ENCODE measurements around the gene SERPINB13.

Gene SERPINB13, protein sequence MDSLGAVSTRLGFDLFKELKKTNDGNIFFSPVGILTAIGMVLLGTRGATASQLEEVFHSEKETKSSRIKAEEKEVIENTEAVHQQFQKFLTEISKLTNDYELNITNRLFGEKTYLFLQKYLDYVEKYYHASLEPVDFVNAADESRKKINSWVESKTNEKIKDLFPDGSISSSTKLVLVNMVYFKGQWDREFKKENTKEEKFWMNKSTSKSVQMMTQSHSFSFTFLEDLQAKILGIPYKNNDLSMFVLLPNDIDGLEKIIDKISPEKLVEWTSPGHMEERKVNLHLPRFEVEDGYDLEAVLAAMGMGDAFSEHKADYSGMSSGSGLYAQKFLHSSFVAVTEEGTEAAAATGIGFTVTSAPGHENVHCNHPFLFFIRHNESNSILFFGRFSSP

DNA sequence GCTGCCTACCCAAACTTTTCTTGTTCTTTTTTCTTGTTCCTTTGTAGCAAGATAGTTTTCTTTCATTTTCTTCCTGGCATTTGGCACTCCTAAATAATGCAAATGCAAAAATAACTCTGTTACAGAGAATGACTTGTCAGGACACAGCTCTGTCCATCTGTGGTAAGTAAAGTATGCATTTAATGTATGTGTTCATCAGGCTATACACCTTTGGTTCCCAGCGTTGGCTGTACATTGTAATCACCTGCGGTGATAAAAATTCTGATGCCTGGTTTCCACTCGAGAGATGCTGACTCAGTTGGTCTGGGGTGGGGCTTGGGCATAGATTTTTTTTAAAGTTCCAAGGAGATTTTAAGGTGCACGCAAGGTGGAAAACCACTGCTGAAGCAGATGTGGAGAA, at the start of gene SERPINB13:
TSS of gene SERPINB13 (plus strand) at position 378 of the 400 bp plus-strand sequence. CDS start 1,325 bp downstream, outside the sequence.
- DNase-seq (ENCODE audit: low read depth), result no peak

DNA sequence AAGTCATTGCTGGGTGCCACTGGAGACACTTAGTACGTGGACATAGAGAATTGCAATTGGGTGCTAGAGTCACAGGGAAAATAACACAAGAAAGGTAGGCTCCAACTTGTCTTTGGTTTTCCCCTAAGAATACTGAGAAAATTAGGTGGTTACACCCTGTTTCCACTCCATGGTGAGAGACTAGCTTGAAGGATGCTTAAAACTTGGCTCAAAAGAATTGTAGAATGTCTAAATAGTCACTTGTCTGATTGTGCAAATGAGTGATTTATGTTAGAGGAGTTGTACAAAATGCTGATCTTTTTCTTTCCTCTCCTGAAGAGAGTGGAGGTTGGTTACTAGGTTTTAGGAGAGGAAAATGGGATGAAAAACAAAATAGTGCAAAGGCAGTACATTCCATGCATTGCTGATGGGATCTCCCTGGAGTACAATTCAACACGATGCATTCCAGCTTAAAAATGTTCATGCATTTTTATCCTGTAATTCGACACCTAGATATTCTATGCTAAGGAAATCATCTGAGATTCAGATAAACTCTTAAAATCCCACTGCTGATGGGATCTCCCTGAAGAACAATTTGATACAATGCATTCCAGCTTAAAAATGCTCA, 47.1 kb upstream of the SERPINB13 start:
- no peak for DNase-seq (ENCODE audit: low read depth)

DNA sequence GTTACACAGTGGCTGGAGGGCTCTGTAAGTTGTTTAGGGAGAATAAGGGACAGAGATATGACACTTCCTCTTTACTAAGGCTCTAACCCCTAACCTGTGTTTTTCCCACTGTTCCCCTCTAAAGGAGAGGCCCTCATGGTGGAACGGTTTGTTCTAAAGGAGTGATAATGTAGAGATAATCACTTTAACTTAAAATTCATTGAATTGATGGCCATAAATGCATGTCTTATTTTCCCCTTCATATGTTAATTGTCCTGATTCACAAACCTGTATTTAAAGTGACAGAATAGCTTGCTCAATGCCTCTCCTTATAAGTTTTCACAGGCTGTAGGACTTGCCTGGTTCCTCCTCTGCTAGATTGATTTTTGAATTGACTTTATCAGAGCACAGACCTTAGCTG, 45.1 kb upstream of the SERPINB13 start, which contains the start of gene SERPINB12:
TSS of gene SERPINB12 (plus strand) at position 301 of the 400 bp plus-strand sequence. CDS start 13,791 bp downstream, outside the sequence.
- DNase-seq (ENCODE audit: low read depth), result no peak

DNA sequence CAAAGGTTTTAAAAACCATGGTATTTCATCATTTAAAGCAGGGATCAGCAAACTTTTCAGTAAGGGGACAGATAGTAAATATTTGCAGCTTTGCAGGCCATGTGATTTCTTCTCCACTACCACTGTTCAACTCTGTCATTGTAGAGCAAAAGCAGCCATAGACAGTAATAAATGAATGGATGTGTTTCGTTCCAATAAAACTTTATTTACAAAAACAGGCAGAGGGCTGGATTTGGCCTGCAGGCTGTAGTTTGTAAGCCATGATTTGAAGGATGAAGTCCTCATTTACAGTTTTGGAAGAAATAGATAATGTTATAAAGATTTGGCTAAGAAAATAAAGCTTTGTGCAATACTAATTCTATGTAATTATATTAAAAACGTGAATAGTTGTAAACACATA, 43.1 kb upstream of the SERPINB13 start:
- DNase-seq (ENCODE audit: low read depth), result no peak

DNA sequence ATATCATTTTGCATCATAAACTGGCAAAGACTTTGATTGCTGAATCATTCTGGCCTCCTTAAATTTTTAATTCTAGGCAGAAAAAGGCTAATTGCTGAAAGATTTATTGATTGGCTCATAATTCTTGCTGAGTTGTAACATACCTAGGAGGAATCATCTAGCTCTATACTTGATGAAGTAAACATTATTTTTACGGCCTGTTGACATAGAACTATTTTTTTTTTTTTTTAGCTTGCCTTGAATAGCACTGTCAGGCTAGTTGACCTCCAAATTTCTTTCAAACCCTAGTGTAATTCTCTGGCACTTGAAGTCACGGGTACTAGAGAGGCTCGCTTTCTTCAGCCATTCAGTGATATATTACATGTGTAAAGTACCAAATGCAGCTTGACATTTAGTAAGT, 42.1 kb upstream of the SERPINB13 start:
- no peak for DNase-seq (ENCODE audit: low read depth)

DNA sequence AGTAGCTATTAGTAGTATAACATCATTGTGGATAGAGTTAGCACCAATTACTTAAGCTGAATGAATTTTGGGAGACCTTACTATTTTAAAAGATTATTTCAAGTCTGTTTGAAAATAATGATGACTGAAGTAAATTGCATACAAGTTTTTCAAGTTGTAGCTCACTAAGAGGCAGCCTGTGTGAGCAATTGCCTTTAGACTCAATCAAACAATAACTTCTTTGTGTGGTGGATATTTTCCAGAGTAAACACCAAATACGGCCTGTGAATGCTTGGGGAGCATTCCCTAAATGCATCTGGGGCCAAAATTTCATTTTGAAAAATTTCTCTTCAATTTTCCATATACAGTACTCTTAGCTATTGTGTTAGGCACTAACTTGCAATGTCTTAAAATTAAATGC, 37.1 kb upstream of the SERPINB13 start:
- DNase-seq (ENCODE audit: low read depth), result no peak

DNA sequence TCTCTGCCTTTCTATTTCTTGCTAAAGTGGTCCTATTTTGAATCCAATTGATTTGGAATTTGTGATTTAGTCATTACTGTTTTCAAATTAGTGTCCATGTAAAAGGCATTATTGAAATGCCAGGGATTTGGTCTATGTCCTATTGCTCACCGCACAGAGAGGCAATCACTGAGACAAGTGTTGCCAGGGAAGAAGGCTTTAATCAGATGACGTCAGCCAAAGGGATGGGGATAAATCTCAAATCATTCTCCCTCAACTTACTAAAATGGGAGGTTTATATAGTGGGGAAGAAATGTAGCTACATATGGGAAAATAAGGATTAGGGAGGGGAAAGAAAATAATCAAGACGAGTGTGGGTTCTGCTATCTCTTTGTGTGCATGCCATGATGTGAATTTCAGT, 35.4 kb upstream of the SERPINB13 start:
- no peak for DNase-seq (ENCODE audit: low read depth)

DNA sequence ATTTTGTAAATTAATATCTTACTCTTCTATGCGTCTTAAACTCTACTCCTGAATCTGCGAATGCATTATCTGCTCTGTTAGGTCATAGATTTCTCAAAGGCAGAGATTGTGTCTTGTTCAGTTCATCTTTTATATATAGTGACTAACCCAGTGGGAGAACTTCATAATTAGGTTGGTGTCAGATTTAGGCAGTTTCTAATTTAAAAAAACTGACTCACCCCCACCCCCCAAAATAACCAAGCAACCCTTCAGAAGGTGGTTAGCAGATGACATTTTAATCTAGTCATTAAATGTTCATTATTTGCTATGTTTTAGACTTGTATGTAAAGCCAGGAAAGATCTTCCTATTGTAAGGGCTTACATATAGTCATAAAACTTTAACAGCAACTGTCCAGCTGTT, 34.6 kb upstream of the SERPINB13 start:
- DNase-seq (ENCODE audit: low read depth), result no peak

DNA sequence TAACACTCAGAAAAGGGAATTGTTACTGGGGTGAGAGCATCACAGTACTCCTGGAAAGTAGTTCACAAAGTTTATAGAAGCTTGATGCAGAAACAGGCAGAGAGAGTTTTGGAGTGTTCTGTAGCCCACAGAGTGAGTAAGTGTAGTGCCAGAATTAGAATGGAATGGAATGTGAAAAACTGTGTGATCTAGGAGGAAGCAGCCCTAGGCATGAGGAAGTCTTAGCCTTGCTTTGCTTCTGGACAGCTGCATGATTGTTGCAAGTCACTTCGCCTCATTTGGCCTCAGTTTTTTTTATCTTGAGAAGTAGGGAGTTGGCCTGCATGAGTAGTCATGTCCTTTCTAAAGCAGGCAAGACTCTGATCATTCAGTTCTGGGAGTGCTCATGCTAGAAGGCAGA, 34.1 kb upstream of the SERPINB13 start:
- DNase-seq (ENCODE audit: low read depth), result no peak

DNA sequence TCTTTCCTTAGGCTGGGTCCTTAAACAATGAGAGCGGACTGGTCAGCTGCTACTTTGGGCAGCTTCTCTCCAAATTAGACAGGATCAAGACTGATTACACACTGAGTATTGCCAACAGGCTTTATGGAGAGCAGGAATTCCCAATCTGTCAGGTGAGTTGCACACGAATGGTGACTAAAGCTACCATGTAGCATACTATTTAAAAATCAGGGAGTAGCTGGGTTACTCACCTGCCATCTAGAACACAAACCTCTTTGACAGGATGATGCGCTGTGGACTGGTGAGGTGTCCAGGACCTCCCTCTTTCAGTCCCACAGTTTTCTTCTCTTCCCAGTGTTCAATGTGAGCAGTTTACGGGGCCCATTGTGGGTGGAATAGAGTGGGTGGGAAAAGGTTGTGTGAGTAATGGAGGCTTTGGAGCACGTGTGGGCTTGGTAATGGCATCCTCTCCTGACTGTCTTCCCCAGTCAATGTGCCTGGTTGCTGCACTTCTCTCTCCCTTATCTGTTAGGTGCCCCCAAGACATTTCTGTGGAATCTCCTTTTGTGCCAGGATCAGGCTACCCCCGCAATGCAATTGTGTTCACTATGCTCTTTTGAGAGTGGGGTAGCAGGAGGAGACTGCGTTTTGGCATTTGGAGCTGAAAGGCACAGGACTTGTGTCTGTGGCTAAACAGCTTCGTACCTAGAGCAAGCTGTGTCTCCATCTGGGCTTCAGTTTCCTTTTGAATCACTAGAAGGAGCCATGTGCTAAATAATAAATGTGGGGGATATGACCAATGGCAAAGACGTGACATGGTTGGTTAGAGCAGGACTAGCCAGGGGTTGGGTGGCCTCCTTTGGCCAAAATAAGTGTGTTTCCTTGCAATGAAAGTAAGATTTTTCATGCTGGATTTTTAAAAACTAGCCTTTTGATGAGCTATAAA, 27.3 kb upstream of the SERPINB13 start:
- DNase-seq (ENCODE audit: low read depth), result no peak

DNA sequence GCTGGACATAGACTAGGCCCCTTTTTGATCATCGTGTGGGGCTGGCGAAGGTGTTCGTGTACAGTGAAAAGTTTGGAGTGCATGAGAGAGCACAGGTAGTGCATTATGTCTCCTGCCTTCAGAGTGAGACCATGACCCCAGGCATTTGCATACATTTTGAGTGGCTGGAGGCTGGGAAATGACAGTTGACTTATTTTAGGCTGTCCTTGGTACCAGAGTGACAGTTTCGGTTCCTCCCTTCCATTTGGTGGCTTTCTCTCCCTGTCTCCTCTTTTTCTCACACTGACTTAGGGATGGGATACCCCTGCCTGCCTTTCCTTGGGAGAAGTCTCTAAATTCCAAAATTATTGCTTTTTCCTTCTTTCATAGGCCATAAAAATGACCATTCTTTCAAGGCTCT, 24.9 kb upstream of the SERPINB13 start:
- no peak for DNase-seq (ENCODE audit: low read depth)

DNA sequence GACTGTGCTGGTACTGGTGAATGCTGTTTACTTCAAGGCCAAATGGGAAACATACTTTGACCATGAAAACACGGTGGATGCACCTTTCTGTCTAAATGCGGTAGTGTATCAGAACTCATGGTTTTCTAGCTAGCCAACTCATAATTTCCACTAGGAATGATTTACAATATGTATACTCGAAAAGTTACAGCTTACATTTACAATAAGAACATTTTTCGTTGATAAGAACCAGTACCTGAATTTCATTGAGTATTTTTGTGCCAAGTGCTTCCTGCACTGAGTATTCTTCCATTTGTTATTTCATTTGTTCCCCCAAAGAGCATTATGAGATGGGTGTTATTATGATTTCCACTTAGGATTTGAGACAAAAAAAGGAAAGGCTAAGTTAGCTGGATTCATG, 23.1 kb upstream of the SERPINB13 start:
- DNase-seq (ENCODE audit: low read depth), result no peak

DNA sequence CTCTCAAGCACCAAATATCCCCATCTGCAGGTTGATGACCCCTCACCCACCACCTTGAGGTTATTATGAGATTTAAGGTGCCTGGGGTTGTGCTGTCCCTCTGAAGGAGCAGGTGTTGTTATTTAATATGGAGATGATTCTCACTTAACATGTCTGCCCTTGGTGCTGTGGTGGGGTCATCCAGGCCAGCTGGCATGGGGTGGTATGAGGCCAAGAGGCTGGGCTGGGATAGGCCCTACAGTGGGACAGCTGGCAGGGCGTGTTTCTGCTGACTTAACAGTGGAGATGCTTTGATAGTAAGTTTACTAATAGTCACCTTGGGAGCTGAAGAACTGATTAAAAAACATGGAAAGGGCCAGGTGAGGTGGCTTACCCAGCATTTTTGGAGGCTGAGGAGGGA, 22.6 kb upstream of the SERPINB13 start:
- no peak for DNase-seq (ENCODE audit: low read depth)

DNA sequence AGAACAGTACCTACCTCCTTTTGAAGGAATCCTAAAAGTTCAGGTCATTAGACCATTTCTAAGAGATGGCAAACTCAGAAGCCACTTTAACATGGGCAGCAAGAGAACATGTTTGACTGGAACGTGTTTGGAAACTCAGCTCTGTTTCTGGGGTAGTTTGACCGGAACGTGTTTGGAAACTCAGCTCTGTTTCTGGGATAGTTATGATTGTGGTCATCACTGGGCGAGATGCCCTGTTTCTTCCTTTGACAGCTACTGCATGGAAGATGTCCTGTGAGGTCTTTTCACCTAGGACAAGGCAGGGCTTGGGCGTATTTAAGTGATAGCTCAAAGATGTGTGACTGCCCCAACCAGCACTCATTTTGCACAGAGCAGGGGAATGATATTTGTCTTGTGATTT, 19.9 kb upstream of the SERPINB13 start:
- DNase-seq (ENCODE audit: low read depth), result no peak

DNA sequence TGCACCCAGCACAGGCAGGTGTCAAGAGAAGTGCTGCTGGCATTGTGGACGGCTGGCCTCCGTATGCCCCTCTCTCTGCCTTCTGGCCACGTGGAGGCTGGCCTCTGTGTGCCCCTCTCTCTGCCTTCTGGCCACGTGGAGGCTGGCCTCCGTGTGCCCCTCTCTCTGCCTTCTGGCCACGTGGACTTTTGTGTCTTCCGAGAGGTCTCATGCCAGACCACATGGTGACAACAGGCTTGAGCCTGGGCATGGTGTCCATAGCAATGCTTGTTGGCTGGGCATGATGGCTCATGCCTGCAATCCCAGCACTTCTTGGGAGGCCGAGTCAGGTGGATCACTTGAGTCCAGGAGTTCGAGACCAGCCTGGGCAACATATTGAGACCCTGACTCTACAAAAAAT, 19.3 kb upstream of the SERPINB13 start:
- no peak for DNase-seq (ENCODE audit: low read depth)

DNA sequence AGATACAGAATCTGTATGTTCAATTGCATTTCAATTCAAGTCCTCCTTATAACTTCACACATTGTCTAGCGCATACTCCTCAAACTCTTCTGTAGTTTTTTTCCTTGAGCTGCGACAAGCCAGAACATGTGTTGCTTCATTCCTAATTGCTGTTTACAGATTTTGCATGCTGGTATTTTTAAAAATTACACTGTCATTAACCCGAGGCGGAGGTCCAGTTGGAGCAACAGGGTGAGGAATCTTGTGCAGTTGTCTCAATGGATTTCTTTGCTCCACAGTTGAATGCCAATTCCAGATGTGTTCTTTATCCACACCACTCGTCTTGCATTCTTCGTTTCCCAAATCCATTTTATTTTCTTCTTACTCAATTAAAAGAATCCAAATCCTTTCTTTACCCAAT, 16.4 kb upstream of the SERPINB13 start:
- no peak for DNase-seq (ENCODE audit: low read depth)

DNA sequence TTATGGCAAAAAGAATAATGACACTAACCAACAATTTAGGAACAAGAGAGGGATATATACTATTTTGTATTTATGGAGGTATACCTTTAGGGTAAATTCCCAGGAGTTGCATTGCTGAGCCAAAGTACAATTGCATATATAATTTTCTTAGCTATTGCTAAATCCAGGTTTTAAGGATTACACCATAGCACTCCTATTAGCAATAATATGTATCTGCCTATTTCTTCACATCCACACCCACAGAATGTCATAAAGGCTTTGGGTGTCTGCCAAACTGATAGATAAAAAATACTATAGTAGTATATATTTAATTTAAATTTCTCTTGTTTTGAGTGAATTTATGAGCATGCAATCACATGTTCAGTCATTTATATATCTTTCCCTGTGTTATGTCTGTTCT, 11.5 kb upstream of the SERPINB13 start:
- no peak for DNase-seq (ENCODE audit: low read depth)

DNA sequence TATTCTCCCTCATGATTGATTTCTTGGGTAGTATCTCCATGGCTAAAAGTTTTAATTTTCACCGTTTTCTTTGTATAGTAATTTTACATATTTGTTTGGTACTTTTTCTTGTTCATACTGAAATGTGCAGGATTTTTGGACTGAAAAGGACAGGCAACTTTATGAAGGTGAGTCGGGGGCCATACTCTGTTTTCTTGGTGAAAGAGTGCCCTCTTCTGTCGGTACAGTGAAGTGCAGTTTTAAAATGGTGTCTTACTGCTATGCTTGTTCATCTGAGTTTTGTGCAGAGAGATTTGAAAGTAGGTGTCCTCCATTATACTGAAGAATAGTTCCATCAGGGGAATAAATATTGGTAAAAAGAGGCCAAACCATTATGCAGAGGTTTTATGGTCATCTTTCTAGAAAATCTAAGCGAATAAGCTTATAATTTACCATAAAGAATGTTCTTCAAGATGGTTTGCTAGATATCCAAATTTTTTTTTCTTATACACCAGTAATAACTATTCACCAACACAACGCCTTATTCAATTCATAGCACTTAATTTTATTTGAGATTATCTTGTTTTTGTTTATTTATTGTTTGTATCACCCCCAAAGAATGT, 8.7 kb upstream of the SERPINB13 start:
- no peak for DNase-seq (ENCODE audit: low read depth)

DNA sequence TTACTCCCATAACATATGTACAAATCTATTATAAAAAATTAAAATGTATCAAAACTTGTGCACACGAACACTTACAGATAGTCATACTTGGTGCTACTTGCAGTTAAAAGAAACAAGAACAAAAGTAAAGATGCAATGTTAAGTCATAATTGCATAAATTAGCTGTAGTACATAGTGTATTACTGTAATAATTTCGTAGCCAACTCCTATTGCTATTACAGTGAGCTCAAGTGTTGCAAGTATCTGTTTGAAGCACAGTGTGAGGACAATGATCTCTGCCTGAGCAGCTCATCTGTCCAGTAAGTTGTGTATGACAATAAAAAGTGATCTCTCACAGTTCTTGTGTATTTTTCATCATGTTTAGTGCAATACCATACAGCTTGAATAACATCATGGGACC, 7.5 kb upstream of the SERPINB13 start:
- DNase-seq (ENCODE audit: low read depth), result no peak

DNA sequence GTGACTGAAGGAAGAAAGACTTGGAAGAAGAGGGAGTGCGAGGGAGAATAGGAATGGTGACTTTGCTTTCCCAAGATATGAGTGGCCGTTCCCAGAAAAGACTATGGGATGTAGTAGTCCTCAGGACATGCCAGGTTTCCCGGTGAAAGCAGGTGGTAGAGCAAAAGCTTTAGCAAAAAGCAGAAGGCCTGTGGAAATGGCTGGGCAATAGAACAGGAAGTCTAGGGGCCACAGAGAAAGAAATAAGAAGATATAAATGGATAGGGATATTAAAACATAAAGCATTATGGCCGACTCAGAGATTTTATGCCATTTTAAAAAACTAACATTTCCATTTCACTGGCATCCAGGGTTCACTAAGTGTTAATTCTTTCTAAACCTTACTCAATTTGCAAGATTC, 1.2 kb upstream of the SERPINB13 start:
- DNase-seq (ENCODE audit: low read depth), result no peak

DNA sequence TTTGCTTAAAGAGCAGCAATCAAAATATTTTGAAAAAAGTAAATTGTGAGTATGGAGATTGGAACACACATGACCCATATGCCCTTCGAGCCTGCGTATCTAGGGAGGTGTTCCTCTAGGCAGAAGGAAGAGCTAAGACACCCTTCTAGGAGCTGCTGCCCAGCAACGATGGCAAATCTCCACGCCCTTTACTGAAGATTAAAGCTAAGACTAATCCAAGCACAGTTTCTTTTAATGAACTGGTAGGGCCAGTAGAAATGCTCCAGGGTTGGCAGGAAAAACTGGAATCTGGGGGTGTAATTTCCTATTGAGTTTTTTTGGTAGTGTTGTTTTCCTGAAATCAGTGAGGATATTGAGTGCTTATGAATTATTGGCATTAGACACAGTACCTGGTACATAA, 712 bp upstream of the SERPINB13 start:
- no peak for DNase-seq (ENCODE audit: low read depth)

DNA sequence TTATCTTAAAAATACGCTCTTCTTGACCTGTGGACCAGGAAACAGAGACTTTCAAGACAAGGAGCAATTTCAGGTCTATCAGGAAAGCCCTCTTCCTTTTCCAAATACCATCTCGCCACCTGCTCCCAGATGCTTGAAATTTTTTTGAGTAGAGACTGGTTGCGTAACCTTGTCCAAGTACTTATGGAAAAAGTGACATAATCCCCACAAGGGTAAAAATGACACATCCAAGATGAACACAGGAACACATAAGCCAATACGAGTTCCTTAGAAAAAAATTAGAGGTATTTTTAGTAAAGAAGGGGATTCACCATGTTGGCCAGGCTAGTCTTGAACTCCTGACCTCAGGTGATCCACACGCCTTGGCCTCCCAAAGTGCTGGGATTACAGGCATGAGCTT, 1.8 kb downstream of the SERPINB13 start:
- no peak for DNase-seq (ENCODE audit: low read depth)
